ENCODE measurements around the gene DLGAP4.

DLGAP4 gene

DNA sequence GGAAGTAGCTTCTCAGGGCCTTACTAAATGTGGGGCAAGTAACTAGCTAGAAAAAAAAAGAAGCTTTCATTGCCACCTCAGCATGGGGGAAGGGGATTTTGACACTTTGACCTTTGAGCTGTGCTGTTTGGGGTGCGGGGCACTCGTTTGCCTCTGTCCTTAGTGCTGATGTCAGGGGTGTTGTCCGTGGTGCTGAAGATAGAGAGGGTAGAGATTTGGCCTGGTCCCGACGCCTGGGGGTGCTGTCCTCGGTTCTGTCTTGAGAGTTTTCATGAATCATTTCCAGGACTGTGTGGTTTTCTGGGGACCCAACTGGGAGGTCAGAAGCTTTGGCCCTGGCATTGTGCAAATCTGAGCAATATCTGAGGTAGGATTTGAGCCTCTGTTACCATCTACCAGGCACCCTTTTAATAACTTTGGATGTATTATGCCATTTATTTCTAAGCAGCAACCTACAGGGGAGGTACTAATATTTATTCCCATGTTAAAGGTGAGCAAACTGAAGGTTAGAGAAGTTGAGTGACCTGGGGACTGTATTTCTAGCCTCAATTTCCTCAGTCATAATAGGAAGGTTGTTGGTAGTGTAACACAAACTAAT, 78.0 kb downstream of the DLGAP4 start:
- no peak for DNase-seq (ENCODE audit: low read depth in 2 of 2)

DNA sequence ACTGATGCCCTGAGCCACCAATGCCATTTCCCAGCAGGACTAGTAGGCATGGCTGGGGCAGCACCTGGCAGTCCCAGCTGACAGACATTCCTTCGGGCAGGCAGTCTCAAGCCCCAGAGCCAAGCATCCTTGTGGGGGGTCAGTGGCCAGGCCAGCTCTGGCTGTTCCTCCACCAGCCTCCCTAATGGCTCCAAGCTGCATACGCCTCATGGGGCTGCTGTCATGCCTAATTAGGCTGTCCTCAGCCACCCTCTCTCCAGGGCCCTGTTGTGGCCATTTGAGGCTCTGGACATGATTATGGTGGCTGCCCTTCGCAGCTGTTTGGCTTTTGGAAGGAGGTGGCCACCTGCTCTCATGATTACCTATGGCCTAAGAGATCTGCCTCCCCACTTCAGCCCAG, 79.4 kb downstream of the DLGAP4 start:
- DNase-seq (ENCODE audit: low read depth in 2 of 2) = no peak

- no peak for DNase-seq (ENCODE audit: low read depth in 2 of 2)
Observed at GRCh38 chr20:36386236-36386635, 80.1 kb downstream of the DLGAP4 start.

DNA sequence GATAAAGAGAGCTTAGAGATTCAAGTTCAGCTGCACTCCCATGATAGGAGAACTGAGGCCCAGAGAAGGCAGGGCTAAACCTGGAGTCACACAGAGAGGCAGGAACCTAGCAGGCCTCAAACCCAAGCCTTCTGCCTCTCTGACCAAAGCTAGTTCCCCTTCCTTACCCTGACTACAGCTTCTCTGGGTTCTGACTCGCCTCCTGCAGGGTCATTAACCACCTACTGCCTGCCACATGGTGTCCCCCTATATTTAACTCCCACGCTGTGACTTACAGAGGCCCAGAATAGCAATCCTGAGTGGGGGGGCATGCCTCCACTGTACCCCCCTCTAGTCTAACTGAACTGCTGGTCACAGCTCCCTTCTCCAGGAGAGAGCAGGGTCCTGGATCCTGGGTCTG, 84.1 kb downstream of the DLGAP4 start:
- no peak for DNase-seq (ENCODE audit: low read depth in 2 of 2)

DNA sequence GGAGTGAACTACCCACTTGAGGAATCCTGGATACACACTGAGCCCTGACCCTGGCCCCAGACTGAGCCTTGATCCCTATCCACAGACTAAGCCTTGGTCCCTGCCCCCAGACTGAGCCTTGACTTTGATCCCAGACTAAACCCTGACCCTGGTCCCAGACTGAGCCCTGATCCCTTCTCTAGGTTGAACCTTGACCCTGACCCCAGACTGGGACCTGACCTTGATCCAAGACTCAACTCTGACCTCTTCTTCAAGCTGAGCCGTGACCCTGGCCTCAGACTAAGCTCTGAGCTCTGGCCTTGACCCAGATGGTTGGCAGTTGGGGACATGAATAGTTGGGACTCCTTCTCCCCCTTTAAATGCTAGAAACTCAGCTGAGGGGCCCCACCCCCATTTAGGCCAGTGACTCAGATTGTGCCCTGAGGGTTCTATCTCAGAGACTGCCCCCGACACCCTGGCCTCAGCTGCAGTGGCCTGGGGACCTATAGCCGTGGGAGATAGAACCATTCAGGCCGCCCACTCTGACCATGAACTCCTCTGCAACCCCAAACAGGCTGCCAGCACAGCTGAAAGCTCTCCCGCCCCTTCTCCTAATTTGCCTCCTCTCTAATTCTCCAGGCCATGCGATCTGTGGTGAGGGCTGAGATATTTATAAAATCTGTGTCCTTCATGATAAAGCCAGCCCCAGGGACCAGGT, 84.7 kb downstream of the DLGAP4 start:
- DNase-seq (ENCODE audit: low read depth in 2 of 2) = no peak

DNA sequence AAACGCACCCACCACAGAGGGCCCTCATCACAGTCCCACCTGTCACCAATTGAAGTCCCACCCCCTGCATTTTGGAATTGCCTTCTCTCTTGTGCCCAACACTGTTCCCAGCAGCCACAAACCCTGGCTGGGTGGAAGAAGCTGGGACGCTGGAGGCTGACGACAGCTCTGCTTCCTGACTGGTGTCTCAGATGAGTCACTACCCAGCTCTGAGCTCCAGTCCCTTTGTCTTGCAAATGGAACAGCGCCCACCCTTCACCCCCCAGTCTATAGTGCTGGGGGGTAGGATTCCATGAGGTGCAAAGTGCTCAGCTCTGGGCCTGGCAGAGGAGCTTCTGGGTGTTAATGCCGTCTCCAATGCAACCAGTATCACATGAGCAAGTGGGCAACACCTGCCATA, 85.3 kb downstream of the DLGAP4 start:
- DNase-seq (ENCODE audit: low read depth in 2 of 2) = no peak

GRCh38 chr20:36391955-36392354, 85.8 kb downstream of the DLGAP4 start:
- DNase-seq (ENCODE audit: low read depth in 2 of 2) = no peak

DNA sequence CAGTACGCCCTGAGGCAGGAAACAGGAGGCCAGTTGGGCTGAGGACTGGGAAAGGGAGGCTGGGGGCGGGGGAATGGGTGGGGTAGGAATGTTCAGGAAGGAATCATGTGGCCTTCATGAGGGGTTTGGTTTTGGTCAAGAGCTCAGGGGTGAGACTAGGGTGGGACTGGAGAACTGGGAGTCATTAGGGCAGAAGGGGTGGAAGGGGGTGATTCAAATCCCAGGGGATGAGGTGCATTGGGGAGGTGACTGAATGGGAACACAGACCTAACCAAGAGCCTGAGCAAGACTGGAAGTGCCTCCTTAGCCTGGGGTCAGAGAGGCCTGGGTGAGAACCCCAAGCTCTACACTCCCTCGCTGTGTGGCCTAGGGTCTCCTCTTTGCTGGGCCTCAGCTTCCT, 86.8 kb downstream of the DLGAP4 start:
- no peak for DNase-seq (ENCODE audit: low read depth in 2 of 2)

GRCh38 chr20:36394340-36394965, 88.3 kb downstream of the DLGAP4 start:
- DNase-seq (ENCODE audit: low read depth in 2 of 2) = no peak

DNA sequence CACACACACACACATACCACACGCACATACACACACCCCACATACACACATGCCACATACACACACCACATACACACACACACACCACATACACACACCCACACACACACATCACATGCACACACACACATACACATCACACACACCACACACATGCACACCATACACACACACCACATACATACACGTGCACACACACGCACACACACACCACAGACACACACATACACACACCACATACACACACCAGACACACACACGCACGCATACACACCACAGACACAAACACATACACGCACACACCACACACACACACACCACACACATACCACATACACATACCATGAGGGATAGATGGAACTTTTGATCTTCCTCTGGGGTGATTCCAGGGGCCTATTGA, 90.2 kb downstream of the DLGAP4 start:
- DNase-seq (ENCODE audit: low read depth in 2 of 2) = no peak

- DNase-seq (ENCODE audit: low read depth in 2 of 2) = no peak
Observed at GRCh38 chr20:36396847-36397630, 90.9 kb downstream of the DLGAP4 start.

GRCh38 chr20:36398515-36398914, 92.4 kb downstream of the DLGAP4 start:
- DNase-seq (ENCODE audit: low read depth in 2 of 2) = no peak

DNA sequence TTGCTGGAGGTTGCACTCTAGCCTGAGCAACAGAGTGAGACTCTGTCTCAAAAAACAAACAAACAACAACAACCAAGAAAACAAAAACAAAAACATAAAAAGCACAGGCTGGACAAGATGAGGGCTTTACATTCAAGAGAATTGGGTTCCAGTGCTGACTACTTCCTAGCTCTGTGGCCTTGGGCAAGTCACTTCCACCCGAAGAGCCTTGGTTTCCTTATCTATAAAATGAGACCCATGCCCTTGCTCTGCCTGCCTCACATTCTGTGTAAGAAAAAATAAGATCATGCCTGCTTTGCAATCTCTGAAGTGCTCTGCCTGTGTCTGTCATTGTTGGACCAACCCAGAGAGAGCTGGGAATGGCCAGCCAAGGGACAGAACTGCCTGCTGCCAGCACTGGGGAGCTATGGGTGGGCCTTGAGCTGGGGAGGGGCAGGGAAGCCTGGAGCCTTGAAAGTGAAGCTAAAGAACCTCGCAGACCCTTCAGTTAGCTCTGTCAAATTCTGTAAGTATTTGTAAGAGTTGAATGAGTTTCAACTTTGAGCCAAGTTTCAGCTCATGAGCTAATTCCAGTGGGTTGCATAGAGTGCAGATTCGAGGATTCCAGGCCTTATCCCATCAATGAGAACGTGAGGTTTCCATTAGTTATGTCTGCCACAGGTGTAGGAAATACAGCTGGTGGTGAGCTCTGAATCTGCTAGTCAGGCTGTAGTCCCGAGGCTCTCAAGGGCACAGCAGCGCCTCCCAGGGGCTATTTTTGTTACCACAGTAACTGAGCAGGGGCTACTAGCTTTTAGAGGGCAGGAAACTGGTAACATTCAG, 93.2 kb downstream of the DLGAP4 start:
- no peak for DNase-seq (ENCODE audit: low read depth in 2 of 2)

- DNase-seq (ENCODE audit: low read depth in 2 of 2) = no peak
Observed at GRCh38 chr20:36399969-36400545, 93.9 kb downstream of the DLGAP4 start.

- no peak for DNase-seq (ENCODE audit: low read depth in 2 of 2)
Observed at GRCh38 chr20:36400909-36401735, 95.0 kb downstream of the DLGAP4 start.

DNA sequence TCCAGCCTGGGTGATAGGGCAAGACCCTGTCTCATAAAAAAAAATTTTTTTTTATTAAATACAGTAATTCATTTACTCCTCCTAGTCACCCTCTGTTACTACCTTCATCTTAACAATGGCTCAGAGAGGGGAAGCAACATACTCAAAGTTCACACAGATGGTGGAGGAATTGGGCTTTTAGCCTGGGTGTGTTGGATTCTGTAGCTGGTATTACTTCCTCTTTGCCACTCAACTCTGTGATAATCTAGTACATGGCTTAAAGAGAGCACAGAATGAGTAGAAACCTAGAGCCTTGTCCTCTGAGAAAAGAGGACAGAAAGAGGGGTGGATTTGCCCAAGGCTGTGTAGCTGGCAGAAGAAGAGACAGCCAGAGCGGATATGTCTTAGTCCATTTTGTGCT, 96.6 kb downstream of the DLGAP4 start:
- no peak for DNase-seq (ENCODE audit: low read depth in 2 of 2)

DNA sequence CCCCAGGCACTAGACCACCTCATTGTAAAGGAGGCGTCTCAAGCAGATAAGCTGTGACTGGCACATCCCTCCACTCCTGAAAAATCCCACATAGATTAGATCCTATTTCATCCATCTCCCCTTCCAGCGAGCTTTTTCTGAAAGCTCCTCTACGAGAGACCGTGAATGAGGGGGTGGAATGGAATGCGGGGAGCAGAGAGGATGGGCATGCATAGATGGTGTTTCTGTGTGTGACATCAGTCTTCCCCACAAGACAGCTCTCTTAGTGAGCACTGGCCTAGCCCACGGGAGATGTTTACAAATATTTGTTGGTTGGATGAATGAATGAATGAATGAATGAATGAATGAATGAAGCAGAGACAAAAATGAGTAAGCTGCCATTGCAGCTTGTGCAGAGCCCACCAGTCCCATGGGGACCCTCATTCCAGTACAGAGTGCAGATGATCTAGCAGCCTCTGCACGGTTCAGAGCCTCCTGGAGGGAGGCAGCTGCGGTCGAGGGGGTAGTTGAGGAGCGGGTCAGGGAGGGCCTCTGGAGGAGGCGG, 98.4 kb downstream of the DLGAP4 start:
- DNase-seq (ENCODE audit: low read depth in 2 of 2) = no peak

DNA sequence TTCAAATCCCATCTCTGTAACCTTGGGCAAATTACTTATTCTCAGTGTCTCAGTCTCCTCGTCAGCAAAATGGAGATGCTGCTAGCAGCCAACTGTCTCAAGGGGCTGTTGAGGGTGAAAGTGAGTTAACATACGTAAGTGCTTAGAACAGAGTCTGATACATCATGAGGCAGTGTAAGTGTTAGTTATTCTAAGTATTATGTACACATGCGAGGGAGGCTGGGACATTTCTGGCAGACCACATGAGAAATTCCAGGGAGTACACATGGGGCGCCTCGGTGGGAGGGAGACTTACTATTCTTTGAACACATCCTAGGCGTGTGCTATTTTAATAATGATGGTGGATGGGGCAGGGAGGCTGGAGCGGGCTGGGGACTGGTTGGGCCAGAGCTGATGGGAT, 99.1 kb downstream of the DLGAP4 start:
- no peak for DNase-seq (ENCODE audit: low read depth in 2 of 2)

- no peak for DNase-seq (ENCODE audit: low read depth in 2 of 2)
Observed at GRCh38 chr20:36407199-36407733, 101.1 kb downstream of the DLGAP4 start.

GRCh38 chr20:36408219-36408618, 102.1 kb downstream of the DLGAP4 start:
- DNase-seq (ENCODE audit: low read depth in 2 of 2) = no peak

All from stimulated activated CD8-positive, alpha-beta memory T cell treated with anti-CD3 and anti-CD28 coated beads, Interleukin-15, amount 100 ng/mL, for 4 hours (primary cell).